Activated naive CD8-positive, alpha-beta T cell (primary cell): ENCODE measurements around the gene ST6GALNAC2.
A peak's percentile ranks its signal among the peaks of the same experiment; 100 is the strongest.

Source experiments
- H3K27ac Mint-ChIP-seq: one replicate; pipeline ENCODE4 v1.8.0; 2021; ENCODE audit warnings: mixed read lengths
- H3K27me3 Mint-ChIP-seq: one replicate; pipeline ENCODE4 v1.8.0; 2021; ENCODE audit warnings: mixed read lengths
- H3K36me3 Mint-ChIP-seq: one replicate; pipeline ENCODE4 v1.8.0; 2021; ENCODE audit warnings: mixed read lengths
- H3K4me1 Mint-ChIP-seq: one replicate; pipeline ENCODE4 v1.8.0; 2021; ENCODE audit warnings: low read depth, mixed read lengths
- H3K4me3 Mint-ChIP-seq: one replicate; pipeline ENCODE4 v1.8.0; 2021; ENCODE audit warnings: mild to moderate bottlenecking, mixed read lengths
- H3K9me3 Mint-ChIP-seq: one replicate; pipeline ENCODE4 v1.8.0; 2021; ENCODE audit warnings: low read depth, mixed read lengths

The ST6GALNAC2 gene

DNA sequence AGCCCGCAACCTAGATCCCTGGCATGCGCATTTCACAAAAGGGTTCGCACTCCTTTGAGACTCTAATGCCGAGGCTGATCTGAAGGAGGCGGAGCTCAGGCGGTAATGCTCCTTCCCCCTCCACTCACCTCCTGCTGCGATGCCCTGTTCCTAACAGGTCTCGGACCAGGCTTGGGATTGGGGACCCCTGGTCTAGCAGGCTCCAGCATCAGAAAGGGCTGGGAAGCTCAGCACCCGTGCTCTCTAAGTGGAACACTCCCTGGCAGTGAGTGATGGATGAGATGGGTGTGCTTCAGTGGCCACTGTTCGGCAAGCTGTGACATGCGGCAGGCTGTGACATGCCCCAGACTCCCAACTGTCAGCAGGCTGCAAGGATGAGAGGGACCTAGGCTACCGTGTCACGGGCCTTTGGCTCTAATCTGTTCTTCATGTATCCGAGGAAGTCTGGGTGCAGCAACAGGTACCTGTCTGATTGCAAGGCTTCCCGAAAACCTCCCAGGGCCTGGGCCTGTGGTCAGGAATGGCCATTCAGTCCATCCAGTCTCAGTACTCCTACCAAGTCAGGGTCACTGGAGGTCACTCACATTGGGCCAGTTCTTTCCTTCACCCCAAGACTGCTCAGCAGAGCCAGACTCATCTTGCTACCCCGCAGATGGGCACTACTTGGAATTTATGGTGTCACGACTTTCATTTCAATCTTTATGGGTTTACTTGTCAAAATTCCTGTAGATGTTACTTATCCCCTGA is 1.3 kb upstream of the ST6GALNAC2 start:
- Mint-ChIP-seq H3K36me3 (peaks cover 10% of the 10 kb centered on the region), H3K4me3 (peak overlapping the region; percentile 1), H3K4me1 (peaks cover 6% of the 10 kb centered on the region), H3K9me3 (no peaks in the 10 kb centered on the region), H3K27me3 (peaks cover 33% of the 10 kb centered on the region), H3K27ac (no peak overlapping the region)

DNA sequence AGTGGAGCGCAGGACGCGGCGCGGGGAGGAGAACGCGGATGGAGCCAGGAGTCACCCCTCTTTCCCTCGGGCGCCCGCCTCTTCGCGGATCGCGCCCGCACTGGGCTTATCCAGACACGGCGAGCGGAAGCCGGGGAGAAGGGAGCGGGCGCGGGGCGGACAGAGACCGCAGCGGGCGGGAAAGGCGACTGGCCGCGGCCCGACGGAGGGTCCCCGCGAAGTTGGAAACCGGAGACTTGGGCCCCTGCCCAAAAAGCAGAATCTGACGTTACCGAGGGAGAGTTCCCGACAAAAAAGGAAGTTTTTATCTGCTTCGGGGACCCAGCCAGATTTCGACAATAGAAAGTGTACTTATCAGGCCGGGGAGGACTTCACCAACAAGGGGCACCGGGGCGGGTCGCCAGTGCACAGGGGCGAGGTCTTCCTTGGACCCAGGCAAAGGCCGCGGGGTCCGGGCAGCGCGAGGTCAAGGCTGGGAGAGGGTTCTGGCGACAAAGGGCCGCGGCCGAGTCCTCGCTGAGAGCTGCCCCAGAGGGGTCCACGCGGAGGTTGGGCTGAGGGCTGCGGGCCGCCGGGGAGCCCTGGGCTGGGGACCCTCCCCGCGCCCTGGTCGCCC is 519 bp downstream of the ST6GALNAC2 start:
- H3K36me3 Mint-ChIP-seq: peaks cover 10% of the 10 kb centered on the region
- no peaks in the 10 kb centered on the region for H3K9me3 Mint-ChIP-seq
- peak overlapping the region; percentile 70 for H3K4me3 Mint-ChIP-seq
- H3K27me3 Mint-ChIP-seq: peaks cover 30% of the 10 kb centered on the region
- H3K4me1 Mint-ChIP-seq: peaks cover 6% of the 10 kb centered on the region
- no peak overlapping the region for H3K27ac Mint-ChIP-seq

DNA sequence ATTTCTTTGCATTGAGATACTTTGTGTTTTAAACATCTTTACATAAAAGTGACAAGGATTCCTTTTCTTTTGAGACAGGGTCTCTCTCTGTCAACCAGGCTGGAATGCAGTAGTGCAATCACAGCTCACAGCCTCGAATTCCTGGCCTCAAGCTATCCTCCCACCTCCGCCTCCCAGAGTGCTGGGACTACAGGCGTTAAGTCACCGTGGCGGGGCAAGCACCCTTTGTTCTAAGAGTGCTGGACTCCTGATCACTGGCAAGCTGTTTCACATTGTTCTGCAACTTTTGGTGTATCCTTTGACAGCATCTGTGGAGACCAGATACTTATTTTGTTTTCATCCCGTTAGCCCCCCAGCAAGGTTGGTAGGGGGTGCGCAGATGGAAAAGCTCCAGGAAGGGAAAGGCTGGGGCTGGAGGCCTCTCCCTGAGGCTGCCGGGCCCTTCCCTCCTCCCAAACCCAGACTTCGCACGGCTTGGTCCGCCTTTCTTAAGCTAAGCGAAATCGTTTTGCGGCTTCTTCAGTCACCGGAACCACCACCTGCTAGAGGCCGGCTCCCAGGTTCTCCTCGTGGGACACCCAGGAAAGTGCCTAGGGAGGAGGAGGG is 1.1 kb downstream of the ST6GALNAC2 start:
- Mint-ChIP-seq H3K9me3 (no peaks in the 10 kb centered on the region), H3K4me1 (peaks cover 6% of the 10 kb centered on the region), H3K27me3 (peaks cover 29% of the 10 kb centered on the region), H3K36me3 (peaks cover 8% of the 10 kb centered on the region), H3K4me3 (peak overlapping the region; percentile 70), H3K27ac (no peak overlapping the region)

DNA sequence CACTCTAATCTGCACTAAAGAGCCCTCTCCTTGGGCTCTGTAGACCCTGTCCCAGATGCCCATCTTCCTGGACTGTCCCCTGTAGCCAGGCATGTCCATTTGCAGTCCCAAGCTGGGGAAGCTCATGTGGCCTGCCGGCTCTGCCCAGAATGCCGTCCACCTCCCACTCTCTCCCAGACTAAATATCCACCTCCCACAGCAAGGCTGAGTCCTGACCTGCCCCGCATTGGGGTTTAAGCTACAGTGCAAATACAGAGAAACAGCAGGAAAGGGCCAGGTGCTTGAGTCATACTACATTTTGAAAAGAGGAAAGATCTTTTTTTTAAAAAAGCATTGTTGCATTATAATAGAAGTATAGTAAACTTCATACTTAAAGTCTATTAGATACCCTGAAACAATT is 3.0 kb downstream of the ST6GALNAC2 start:
- no peaks in the 10 kb centered on the region for H3K36me3 Mint-ChIP-seq
- no peak overlapping the region for H3K27ac Mint-ChIP-seq
- H3K4me1 Mint-ChIP-seq: peaks cover 6% of the 10 kb centered on the region
- no peaks in the 10 kb centered on the region for H3K9me3 Mint-ChIP-seq
- peaks cover 15% of the 10 kb centered on the region for H3K27me3 Mint-ChIP-seq
- no peak overlapping the region for H3K4me3 Mint-ChIP-seq

DNA sequence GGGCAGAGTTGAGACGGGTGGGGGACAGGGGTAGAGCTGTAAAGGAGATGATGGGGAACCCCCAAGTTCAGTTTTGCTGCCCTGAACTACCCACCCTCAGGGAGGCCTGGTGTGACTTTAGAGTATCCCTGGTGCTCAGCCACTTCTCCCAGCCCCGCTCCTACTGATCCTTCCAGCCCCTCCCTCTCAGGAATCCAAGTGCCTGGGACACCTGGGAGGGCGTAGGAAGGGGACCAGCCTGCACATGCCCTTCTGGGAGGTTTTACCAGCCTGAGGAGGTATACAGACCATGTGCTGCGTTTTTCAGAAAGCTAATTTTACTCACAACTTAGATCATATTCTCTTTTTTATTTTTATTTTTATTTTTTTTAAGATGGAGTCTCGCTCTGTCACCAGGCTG is 4.1 kb downstream of the ST6GALNAC2 start:
- no peaks in the 10 kb centered on the region for H3K36me3 Mint-ChIP-seq
- no peak overlapping the region for H3K4me3 Mint-ChIP-seq
- H3K9me3 Mint-ChIP-seq: no peaks in the 10 kb centered on the region
- peaks cover 8% of the 10 kb centered on the region for H3K27me3 Mint-ChIP-seq
- peaks cover 2% of the 10 kb centered on the region for H3K4me1 Mint-ChIP-seq
- no peak overlapping the region for H3K27ac Mint-ChIP-seq

DNA sequence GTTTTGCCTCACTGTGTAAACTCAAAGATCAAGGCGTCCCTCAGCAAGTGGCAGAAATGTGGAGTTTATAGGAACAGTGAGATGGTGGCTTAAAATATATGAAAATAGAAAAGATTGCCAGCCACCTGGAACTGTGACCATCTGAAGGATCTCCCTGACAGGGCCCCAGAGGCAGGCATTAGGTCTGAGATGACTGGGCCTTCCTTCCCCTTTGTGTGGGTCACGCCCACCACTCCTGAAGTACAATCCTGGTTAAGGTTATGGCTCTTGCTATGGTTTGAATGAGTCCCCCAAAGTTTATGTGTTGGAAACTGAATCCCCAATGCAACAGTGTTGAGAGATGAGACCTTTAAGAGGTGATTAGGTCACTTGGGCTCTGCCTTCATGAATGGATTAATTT is 6.4 kb downstream of the ST6GALNAC2 start:
- Mint-ChIP-seq H3K4me3 (no peak overlapping the region), H3K27ac (no peak overlapping the region), H3K4me1 (no peaks in the 10 kb centered on the region), H3K27me3 (peaks cover 5% of the 10 kb centered on the region), H3K9me3 (no peaks in the 10 kb centered on the region), H3K36me3 (peaks cover 2% of the 10 kb centered on the region)

DNA sequence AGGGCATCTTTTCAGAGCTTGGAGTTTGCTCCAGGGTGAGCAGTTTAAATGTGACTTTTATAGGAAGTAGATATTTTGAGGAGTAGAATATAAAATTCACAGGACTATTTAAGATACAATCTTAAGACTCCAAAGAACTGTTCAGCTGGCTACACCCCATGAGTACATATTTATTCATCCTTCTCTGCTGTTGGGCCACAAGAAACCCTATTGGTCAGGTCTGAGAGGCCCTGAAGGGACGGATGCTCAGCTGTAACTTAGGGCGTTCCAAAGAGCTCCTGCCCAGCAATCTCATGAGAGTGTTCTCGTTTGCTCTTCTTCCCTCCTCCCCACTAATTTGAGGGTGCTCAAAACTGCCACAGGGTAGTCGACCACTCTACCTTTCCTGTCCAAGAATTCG is 7.3 kb downstream of the ST6GALNAC2 start:
- Mint-ChIP-seq H3K4me1 (no peaks in the 10 kb centered on the region), H3K9me3 (no peaks in the 10 kb centered on the region), H3K36me3 (peaks cover 2% of the 10 kb centered on the region), H3K4me3 (no peak overlapping the region), H3K27me3 (peaks cover 1% of the 10 kb centered on the region), H3K27ac (no peak overlapping the region)

DNA sequence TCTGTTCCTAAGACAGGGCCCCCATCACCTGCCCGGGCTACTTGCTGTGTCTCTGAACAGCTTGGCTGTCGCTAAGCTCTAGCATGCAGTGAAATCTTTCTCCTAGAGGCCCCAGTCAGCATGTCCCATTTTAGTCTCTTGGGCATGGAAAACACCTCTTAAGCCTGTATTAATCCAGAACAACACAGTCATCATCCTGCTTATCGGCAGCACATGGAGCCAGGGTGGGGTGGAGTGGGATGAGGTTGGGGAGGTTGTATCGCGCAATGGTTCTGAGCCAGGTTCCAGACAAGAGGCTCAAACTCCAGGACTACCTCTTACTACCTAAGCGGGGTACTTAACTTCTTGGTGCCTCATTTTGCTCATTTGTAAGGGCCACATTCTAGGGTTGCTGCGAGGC is 7.8 kb downstream of the ST6GALNAC2 start:
- no peak overlapping the region for H3K4me3 Mint-ChIP-seq
- H3K27me3 Mint-ChIP-seq: peaks cover 1% of the 10 kb centered on the region
- H3K9me3 Mint-ChIP-seq: no peaks in the 10 kb centered on the region
- H3K36me3 Mint-ChIP-seq: peaks cover 2% of the 10 kb centered on the region
- H3K27ac Mint-ChIP-seq: no peak overlapping the region
- H3K4me1 Mint-ChIP-seq: no peaks in the 10 kb centered on the region

DNA sequence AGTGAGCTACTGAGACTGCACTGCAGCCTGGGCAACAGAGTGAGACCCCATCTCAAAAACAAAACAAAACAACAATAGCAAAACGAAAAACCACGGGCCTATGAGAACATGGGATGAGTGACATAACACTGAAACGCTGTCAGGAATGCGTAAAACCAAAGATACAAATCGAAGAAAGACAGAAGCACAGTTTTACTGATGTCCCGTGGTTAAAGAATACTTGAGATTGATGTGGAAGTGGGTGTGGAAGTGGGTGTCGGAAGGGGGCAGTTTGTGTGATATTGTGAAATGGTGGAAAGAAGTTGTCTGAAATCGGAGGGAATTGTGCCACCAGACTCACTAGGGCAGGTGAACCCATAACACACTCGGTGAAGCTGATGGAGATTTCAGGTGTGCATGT is 9.5 kb downstream of the ST6GALNAC2 start:
- H3K9me3 Mint-ChIP-seq: no peaks in the 10 kb centered on the region
- no peak overlapping the region for H3K4me3 Mint-ChIP-seq
- H3K27me3 Mint-ChIP-seq: no peaks in the 10 kb centered on the region
- H3K4me1 Mint-ChIP-seq: no peaks in the 10 kb centered on the region
- no peak overlapping the region for H3K27ac Mint-ChIP-seq
- H3K36me3 Mint-ChIP-seq: peaks cover 2% of the 10 kb centered on the region

DNA sequence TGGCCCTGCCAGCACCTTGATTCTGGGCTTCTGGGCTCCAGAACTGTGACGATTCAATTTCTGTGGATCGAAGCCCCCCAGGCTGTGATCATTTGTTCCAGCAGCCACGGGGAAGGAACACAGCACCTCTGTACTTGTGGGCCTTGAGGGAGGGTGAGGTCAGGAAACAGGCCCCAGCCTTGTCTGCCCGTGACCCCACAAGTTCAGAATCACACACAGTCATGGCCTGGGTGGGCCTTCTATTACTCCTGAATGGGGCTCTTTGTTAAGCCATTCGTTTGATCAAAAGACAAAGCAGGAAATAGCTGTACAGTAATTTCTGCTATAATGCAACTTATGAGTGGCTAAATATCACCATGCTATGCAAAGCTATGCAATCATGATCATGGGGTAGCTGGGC is 10.1 kb downstream of the ST6GALNAC2 start:
- Mint-ChIP-seq H3K4me3 (no peak overlapping the region), H3K36me3 (peaks cover 2% of the 10 kb centered on the region), H3K9me3 (no peaks in the 10 kb centered on the region), H3K4me1 (no peaks in the 10 kb centered on the region), H3K27ac (no peak overlapping the region), H3K27me3 (no peaks in the 10 kb centered on the region)

DNA sequence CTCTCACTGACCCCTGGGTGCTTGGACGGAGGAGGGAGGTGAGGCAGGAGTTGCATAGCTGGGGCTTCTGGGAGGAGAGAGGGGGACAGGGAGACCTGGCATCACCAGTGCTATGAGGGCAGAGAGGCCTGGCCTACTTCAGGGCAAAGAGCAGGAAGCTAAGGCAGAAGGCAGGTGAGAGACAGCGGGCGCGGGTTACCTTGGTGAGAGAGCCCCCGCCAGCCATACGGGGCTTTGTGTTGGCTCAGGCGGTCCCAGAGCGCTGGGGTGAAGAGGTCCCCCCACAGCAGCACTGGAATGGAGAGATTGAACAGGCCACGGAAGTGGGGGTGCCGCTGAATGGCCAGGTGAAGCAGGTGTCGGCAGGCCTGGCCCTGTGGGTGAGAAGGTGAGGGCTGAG is 11.5 kb downstream of the ST6GALNAC2 start:
- no peaks in the 10 kb centered on the region for H3K27me3 Mint-ChIP-seq
- no peak overlapping the region for H3K27ac Mint-ChIP-seq
- H3K4me1 Mint-ChIP-seq: no peaks in the 10 kb centered on the region
- no peak overlapping the region for H3K4me3 Mint-ChIP-seq
- peaks cover 2% of the 10 kb centered on the region for H3K36me3 Mint-ChIP-seq
- H3K9me3 Mint-ChIP-seq: no peaks in the 10 kb centered on the region

DNA sequence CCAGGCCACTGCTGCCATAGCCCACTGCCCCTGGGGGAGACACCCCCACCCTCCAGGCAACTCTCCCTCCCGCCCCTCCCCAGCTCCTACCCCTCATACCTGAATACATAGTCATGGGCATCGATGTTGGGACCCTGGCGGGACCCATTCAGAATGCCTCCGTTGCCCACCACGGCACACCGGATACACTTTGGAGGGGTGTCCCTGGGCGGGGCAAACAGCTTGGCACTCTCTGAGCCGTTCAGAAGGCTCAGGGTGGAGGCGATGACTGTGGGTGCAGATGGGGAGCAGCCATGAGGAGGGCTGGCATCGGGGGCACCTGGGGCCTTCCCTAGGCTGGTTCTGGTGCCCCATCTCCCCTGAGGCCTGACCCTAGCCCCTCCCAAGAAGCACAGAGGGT is 12.6 kb downstream of the ST6GALNAC2 start:
- no peaks in the 10 kb centered on the region for H3K9me3 Mint-ChIP-seq
- H3K27me3 Mint-ChIP-seq: no peaks in the 10 kb centered on the region
- no peak overlapping the region for H3K4me3 Mint-ChIP-seq
- no peak overlapping the region for H3K27ac Mint-ChIP-seq
- peaks cover 2% of the 10 kb centered on the region for H3K36me3 Mint-ChIP-seq
- peaks cover 6% of the 10 kb centered on the region for H3K4me1 Mint-ChIP-seq

DNA sequence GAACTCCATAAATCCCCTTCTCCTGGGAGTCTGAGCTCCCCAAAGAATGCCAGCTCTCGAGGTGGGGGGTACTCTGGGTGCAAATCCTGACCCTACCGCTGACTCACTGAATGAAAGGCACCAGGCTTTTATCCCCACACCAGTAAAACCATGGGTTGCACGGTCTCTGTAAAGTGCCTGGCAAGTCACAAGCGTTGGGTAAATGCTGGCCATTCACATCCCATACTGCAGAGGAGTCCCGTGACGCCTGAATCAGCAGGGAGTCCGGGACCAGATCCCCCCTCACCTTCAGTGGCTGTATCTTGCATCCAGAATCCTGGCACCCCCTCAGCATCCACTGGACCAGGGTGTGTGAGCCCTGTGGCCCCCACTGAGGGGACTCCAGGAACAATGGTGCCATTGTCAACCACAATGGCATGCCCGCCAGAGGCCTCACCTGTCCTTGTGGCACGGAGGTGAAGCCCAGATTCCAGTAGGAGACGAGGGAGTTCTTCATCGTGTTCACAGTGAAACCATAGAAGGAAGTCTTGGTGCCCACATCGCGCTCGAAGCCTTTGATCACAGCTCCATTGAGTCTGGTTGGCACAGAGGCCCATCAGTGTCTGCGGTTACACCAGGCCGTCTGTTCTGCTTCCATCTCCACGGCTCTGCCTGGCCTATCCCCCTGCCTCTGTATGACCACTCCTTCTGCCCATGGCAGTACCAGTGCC is 13.3 kb downstream of the ST6GALNAC2 start:
- no peaks in the 10 kb centered on the region for H3K9me3 Mint-ChIP-seq
- H3K36me3 Mint-ChIP-seq: peaks cover 2% of the 10 kb centered on the region
- peaks cover 13% of the 10 kb centered on the region for H3K4me1 Mint-ChIP-seq
- H3K27me3 Mint-ChIP-seq: no peaks in the 10 kb centered on the region
- H3K4me3 Mint-ChIP-seq: no peak overlapping the region
- H3K27ac Mint-ChIP-seq: no peak overlapping the region

DNA sequence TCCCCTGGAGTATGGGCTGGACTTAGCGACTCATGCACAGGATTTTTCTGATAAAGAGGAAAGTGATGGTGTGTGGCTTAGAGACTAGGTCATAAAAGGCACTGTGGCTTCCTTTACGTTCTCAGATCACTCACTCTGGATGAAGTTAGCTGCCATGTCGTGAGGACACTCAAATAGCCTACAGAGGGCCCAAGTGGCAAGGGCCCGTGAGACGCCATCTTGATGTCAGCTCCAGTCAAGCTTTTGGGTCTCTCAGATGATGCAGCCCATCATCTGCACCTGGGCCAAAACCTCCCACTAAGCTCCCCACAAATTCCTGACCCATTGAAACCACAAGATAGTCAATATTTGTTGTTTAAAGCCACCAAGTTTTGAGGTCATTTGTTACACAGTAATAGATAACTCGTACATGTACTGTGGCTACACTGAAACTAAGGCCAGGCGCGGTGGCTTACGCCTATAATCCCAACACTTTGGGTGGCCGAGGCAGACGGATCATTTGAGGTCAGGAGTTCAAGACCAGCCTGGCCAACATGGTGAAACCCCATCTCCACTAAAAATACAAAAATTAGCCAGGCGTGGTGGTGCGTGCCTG is 14.7 kb downstream of the ST6GALNAC2 start:
- Mint-ChIP-seq H3K4me3 (no peak overlapping the region), H3K36me3 (peaks cover 6% of the 10 kb centered on the region), H3K27me3 (no peaks in the 10 kb centered on the region)

DNA sequence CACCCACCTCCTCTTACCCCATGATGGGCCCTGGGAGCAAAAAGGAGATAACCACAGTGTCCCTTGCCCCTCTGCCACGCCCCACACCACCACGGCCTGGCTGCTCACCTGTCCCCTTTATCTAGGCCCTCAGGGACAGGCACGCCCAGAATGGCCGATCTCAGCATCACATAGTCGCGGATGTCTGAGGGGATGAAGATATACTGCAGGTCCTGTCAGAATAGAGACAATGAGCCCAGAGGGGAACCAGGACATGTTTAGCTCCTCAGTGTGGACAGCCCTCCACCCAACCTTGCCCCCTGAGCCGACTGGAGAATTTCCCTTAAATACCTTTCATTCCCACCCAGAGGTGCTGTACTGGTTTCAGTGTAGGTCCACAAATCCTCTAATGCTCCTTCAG is 15.2 kb downstream of the ST6GALNAC2 start:
- Mint-ChIP-seq H3K36me3 (peaks cover 9% of the 10 kb centered on the region), H3K4me3 (no peak overlapping the region), H3K27ac (no peak overlapping the region), H3K9me3 (no peaks in the 10 kb centered on the region), H3K27me3 (no peaks in the 10 kb centered on the region), H3K4me1 (peaks cover 31% of the 10 kb centered on the region)

More for the DNA sequence above, 14.7 kb downstream of the ST6GALNAC2 start:
- Mint-ChIP-seq H3K27ac (no peak overlapping the region), H3K9me3 (no peaks in the 10 kb centered on the region), H3K4me1 (peaks cover 26% of the 10 kb centered on the region)
